Stomach (tissue), 9 donors: ENCODE measurements around the gene SERTAD3. TPM values are rescaled to one million over a fixed set of nuclear protein-coding genes. Genes with fewer than 3 reads are reported as not detected.

Experiments
- DNase-seq, 2 donors: peaks; one replicate each; pipeline versions ENCODE4 v3.0.0 to v3.0.0-alpha.2; 2013 to 2019
- H3K27ac ChIP-seq, 5 donors: fragments of 200-600 bp in 4 of 5; sonication (generic) in 4 of 5; one replicate each; pipeline ENCODE4 v1.5.1; 2013 to 2019; ENCODE audit warnings: mild to moderate bottlenecking in 1 of 5, moderate library complexity in 1 of 5
- H3K27me3 ChIP-seq, 3 donors: fragments of 200-600 bp; sonication (generic); one replicate each; pipeline ENCODE4 v1.5.1; 2017 to 2019; ENCODE audit warnings: mixed run types in 1 of 3
- H3K36me3 ChIP-seq, 4 donors: fragments of 200-600 bp; sonication (generic); 1 replicate in 3 of 4; 2 replicates in 1 of 4; pipeline ENCODE4 v1.5.1; 2016 to 2019
- H3K4me1 ChIP-seq, 4 donors: fragments of 200-600 bp; sonication (generic); one replicate each; pipeline ENCODE4 v1.5.1; 2016 to 2019
- H3K4me3 ChIP-seq, 4 donors: fragments of 200-600 bp; sonication (generic) in 3 of 4; one replicate each; pipeline ENCODE4 v1.5.1; 2016 to 2019; ENCODE audit warnings: mild to moderate bottlenecking in 1 of 4
- H3K9me3 ChIP-seq, 4 donors: fragments of 200-600 bp; sonication (generic); one replicate each; pipeline ENCODE4 v1.5.1; 2016 to 2019
- CTCF ChIP-seq, 7 experiments: fragments of 450-650 bp in 4 of 7; fragments of 200-600 bp in 3 of 7; sonication (generic) in 3 of 7; IDR thresholded peaks; one replicate each; pipeline ENCODE4 v1.5.1; 2016 to 2019; ENCODE audit warnings: antibody characterized with exemption in 7 of 7, control low read depth in 2 of 7, mild to moderate bottlenecking in 1 of 7
- EP300 ChIP-seq: sonication (generic); formaldehyde crosslinking; IDR thresholded peaks from one replicate; pipeline ENCODE4 v1.6.1; 2017; ENCODE audit warnings: antibody characterized with exemption
- POLR2A ChIP-seq, 4 donors: fragments of 450-650 bp; IDR thresholded peaks; one replicate each; pipeline ENCODE4 v1.6.1; 2016; ENCODE audit warnings: antibody characterized with exemption in 4 of 4, control low read depth in 2 of 4, mild to moderate bottlenecking in 1 of 4, moderate library complexity in 1 of 4
- POLR2AphosphoS5 ChIP-seq, 3 donors: sonication (generic); formaldehyde crosslinking; IDR thresholded peaks; one replicate each; pipeline ENCODE4 v1.6.1; 2016; ENCODE audit warnings: antibody characterized with exemption in 3 of 3
- WGBS, 5 donors: extraction: QIAGEN DNeasy Blood & Tissue Kit in 3 of 5; methylation state at CpG; one replicate each; pipeline versions ENCODE4 v1.1.5 to v1.1.7; 2013 to 2018; 5-methylcytosine and 5-hydroxymethylcytosine counted together
- intact Hi-C: fragments of 100-400 bp; cut with DNase I; formaldehyde crosslinking; loops from one replicate; pipeline ENCODE4 v1.15.1; 2023; ENCODE audit warnings: low total_unique reads
- polyA plus RNA-seq, 3 donors: library from polyadenylated mRNA; stranded (reverse); fragments of 200-250 nt; gene quantifications; one replicate each; pipeline ENCODE4 v1.2.3, GENCODE V29; 2013
- total RNA-seq, 5 donors: library from RNA; depleted of rRNA; stranded (reverse); fragments of >200 nt; gene quantifications; one replicate each; pipeline versions ENCODE4 v1.1.0 to v1.2.3, GENCODE V29; 2014 to 2016
- donor health status: healthy with polysubstance abuse.
- donor health status: Bipolar disorder and iron deficiency.
- donor health status: healthy.

The SERTAD3 gene
- total and polyA plus RNA-seq, 8 donors, result 6.2 to 41.4 (median 27.7) TPM

- intact Hi-C loops, result no loop called here
- Histone ChIP-seq H3K9me3 (no peaks in the 10 kb centered on the region), H3K4me1 (peaks cover 11 to 14% (median 13%) of the 10 kb centered on the region in 4 donors), H3K27me3 (peaks cover 0 to 13% (median 4%) of the 10 kb centered on the region in 3 donors), H3K36me3 (no peaks in the 10 kb centered on the region), H3K27ac (no peak overlapping the region), H3K4me3 (no peak overlapping the region)
- 91 to 100% (median 96%) methylated on average over 3 of the region's 3 CpGs for WGBS, 5 donors
- no peak for TF ChIP-seq EP300
- no peak for TF ChIP-seq POLR2A (IDR thresholded peaks at IDR 0.05)
- no peak for TF ChIP-seq CTCF (IDR thresholded peaks at IDR 0.05)
- TF ChIP-seq POLR2AphosphoS5 (IDR thresholded peaks at IDR 0.05), result no peak
- no peak for DNase-seq
These were observed 27.0 kb upstream of the SERTAD3 start for GRCh38 chr19:40471111-40471510.

- Histone ChIP-seq H3K4me3 (no peak overlapping the region), H3K27ac (no peak overlapping the region), H3K27me3 (peaks cover 0 to 13% (median 4%) of the 10 kb centered on the region in 3 donors), H3K36me3 (no peaks in the 10 kb centered on the region), H3K4me1 (peaks cover 19 to 29% (median 29%) of the 10 kb centered on the region in 4 donors), H3K9me3 (no peaks in the 10 kb centered on the region)
- 94 to 95% (median 95%) methylated on average over 6 of the region's 6 CpGs for WGBS, 5 donors
- no peak for DNase-seq
- no peak for TF ChIP-seq CTCF (IDR thresholded peaks at IDR 0.05)
- TF ChIP-seq POLR2A (IDR thresholded peaks at IDR 0.05), result no peak
- no peak for TF ChIP-seq POLR2AphosphoS5 (IDR thresholded peaks at IDR 0.05)
- no peak for TF ChIP-seq EP300
- intact Hi-C loops, result no loop called here
These were observed 24.9 kb upstream of the SERTAD3 start for GRCh38 chr19:40469011-40469410.

GRCh38 chr19:40466985-40467734 lies 23.0 kb upstream of the SERTAD3 start, which contains the start of gene SPTBN4:
TSS of gene SPTBN4 (plus strand) at chr19:40467001. CDS start at chr19:40472622, 5,621 bp downstream.
- intact Hi-C loops, result no loop called here
- peak in 1 of 2 donors; percentile 67 for DNase-seq
- WGBS, 5 donors, result 7 to 27% (median 13%) methylated on average over 7 to 82 of the region's 87 CpGs
- Histone ChIP-seq H3K36me3 (no peaks in the 10 kb centered on the region), H3K4me1 (peaks cover 28 to 45% (median 36%) of the 10 kb centered on the region in 4 donors), H3K9me3 (no peaks in the 10 kb centered on the region), H3K27me3 (peaks cover 0 to 13% (median 4%) of the 10 kb centered on the region in 3 donors), H3K4me3 (peak within 1 kb of the TSS; percentile 50 to 77 (median 65)), H3K27ac (peak within 1 kb of the TSS; percentile 64 to 99 (median 96))
- no peak for TF ChIP-seq CTCF (IDR thresholded peaks at IDR 0.05)
- no peak for TF ChIP-seq POLR2A (IDR thresholded peaks at IDR 0.05)
- TF ChIP-seq EP300, result no peak
- TF ChIP-seq POLR2AphosphoS5 (IDR thresholded peaks at IDR 0.05), result no peak

- H3K9me3 ChIP-seq, result no peaks in the 10 kb centered on the region
- intact Hi-C loops, result no loop called here
- H3K27ac ChIP-seq, result peak overlapping the region; percentile 64 to 99 (median 96)
These were observed 22.3 kb upstream of the SERTAD3 start for GRCh38 chr19:40466219-40466984.

More at GRCh38 chr19:40466219-40466984, 22.3 kb upstream of the SERTAD3 start:
- Histone ChIP-seq H3K36me3 (peaks cover 0 to 5% (median 0%) of the 10 kb centered on the region in 4 donors), H3K4me1 (peaks cover 34 to 53% (median 43%) of the 10 kb centered on the region in 4 donors), H3K4me3 (peak overlapping the region; percentile 50 to 77 (median 65)), H3K27me3 (peaks cover 0 to 13% (median 4%) of the 10 kb centered on the region in 3 donors)
- WGBS, 5 donors, result 9 to 17% (median 11%) methylated on average over 29 to 48 of the region's 48 CpGs
- no peak for DNase-seq
- TF ChIP-seq POLR2AphosphoS5 (IDR thresholded peaks at IDR 0.05) (no peak), CTCF (IDR thresholded peaks at IDR 0.05) (no peak), EP300 (no peak), POLR2A (IDR thresholded peaks at IDR 0.05) (no peak)
